HCT116 (cell line): Measurements from ENCODE around the gene TMEM53.

Source experiments
- EZH2 ChIP-seq: fragments of 200-600 bp; sonication (generic); IDR thresholded peaks from 2 replicates; pipeline ENCODE4 v1.6.1; 2017; ENCODE audit warnings: antibody characterized with exemption, mixed run types
- EZH2phosphoT487 ChIP-seq: fragments of 200-600 bp; IDR thresholded peaks from 2 replicates; pipeline ENCODE4 v1.6.1; 2018; ENCODE audit warnings: antibody characterized with exemption, borderline replicate concordance
- POLR2A ChIP-seq: IDR thresholded peaks from 2 replicates; pipeline ENCODE4 v1.7.0; 2011; ENCODE audit warnings: borderline replicate concordance; ENCODE audit not compliant: insufficient read depth, insufficient read length; ENCODE audit errors: extremely low read depth
- POLR2AphosphoS5 ChIP-seq: IDR thresholded peaks from 2 replicates; pipeline ENCODE4 v1.6.1; 2011; ENCODE audit warnings: mild to moderate bottlenecking, low read depth, low read length, moderate library complexity
- SP1 ChIP-seq: IDR thresholded peaks from 2 replicates; pipeline ENCODE4 v1.6.1; 2012; ENCODE audit warnings: low read depth
- SRF ChIP-seq: IDR thresholded peaks from 2 replicates; pipeline ENCODE4 v1.6.1; 2012; ENCODE audit warnings: low read depth
- ZBTB33 ChIP-seq: IDR thresholded peaks from 2 replicates; pipeline ENCODE4 v1.6.1; 2011; ENCODE audit warnings: mild to moderate bottlenecking, low read length, moderate library complexity; ENCODE audit not compliant: insufficient replicate concordance; ENCODE audit errors: extremely low read depth
- ZFX ChIP-seq: fragments of 450-650 bp; IDR thresholded peaks from 2 replicates; pipeline ENCODE4 v1.6.1; 2017
- ZNF274 ChIP-seq: fragments of 200-500 bp; sonication (Bioruptor generic); IDR thresholded peaks from 2 replicates; pipeline ENCODE4 v1.6.1; 2014; ENCODE audit warnings: mild to moderate bottlenecking, low read depth, low read length, inconsistent platforms
- TF ChIP-seq, protein P1 (sequence below), 3 experiments: fragments of 200-600 bp in 1 of 3; sonication (generic) in 1 of 3; IDR thresholded peaks in 2 of 3; conservative IDR thresholded peaks in 1 of 3; 2 replicates each; pipeline ENCODE4 v1.5.1; 2012 to 2017; ENCODE audit warnings: low read depth in 2 of 3, low read length in 2 of 3, antibody characterized with exemption in 1 of 3, borderline replicate concordance in 1 of 3, control low read depth in 1 of 3, mild to moderate bottlenecking in 1 of 3, mixed read lengths in 1 of 3, mixed run types in 1 of 3, moderate library complexity in 1 of 3; ENCODE audit not compliant: insufficient read depth in 1 of 3
- TF ChIP-seq, protein P2 (sequence below): IDR thresholded peaks from 2 replicates; pipeline ENCODE4 v1.6.1; 2012

DNA sequence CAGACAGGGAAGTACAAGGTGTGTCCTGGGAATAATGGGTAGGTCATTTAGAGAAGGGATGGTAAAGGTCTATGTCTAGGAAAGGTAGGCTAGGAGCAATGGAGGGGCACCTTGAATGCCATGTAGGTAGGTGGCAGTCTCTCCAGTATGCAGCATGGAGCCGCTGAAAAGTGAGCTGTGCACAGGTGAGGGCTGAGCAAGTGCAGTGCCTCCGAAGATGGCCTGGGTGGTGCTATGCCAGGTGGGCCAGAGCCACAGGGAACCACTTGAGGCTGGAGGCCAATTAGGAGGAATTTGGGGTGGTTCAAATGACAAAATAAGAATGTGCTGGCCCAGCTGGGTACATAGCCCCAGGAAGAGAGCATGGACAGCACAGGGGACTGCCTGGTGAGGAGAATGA is 31.7 kb upstream of the TMEM53 start:
- TF ChIP-seq EZH2phosphoT487: no peak
- TF ChIP-seq, protein P1, sequence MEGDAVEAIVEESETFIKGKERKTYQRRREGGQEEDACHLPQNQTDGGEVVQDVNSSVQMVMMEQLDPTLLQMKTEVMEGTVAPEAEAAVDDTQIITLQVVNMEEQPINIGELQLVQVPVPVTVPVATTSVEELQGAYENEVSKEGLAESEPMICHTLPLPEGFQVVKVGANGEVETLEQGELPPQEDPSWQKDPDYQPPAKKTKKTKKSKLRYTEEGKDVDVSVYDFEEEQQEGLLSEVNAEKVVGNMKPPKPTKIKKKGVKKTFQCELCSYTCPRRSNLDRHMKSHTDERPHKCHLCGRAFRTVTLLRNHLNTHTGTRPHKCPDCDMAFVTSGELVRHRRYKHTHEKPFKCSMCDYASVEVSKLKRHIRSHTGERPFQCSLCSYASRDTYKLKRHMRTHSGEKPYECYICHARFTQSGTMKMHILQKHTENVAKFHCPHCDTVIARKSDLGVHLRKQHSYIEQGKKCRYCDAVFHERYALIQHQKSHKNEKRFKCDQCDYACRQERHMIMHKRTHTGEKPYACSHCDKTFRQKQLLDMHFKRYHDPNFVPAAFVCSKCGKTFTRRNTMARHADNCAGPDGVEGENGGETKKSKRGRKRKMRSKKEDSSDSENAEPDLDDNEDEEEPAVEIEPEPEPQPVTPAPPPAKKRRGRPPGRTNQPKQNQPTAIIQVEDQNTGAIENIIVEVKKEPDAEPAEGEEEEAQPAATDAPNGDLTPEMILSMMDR (IDR thresholded peaks at IDR 0.05 in 2 of 3, conservative IDR thresholded peaks at IDR 0.05 in 1 of 3; ENCODE audit: borderline replicate concordance in 1 of 3, insufficient read depth in 1 of 3, low read depth in 2 of 3, low read length in 2 of 3): no peak
- no peak for TF ChIP-seq POLR2AphosphoS5
- TF ChIP-seq POLR2A: no peak
- TF ChIP-seq, protein P2, sequence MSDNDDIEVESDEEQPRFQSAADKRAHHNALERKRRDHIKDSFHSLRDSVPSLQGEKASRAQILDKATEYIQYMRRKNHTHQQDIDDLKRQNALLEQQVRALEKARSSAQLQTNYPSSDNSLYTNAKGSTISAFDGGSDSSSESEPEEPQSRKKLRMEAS: no peak
- no peak for TF ChIP-seq SP1
- TF ChIP-seq ZBTB33: no peak
- no peak for TF ChIP-seq ZNF274
- no peak for TF ChIP-seq SRF
- TF ChIP-seq ZFX: no peak
- TF ChIP-seq EZH2: no peak
